HG03558 (cell line): ENCODE measurements around the gene CMTM7.

Experiments used
- ATAC-seq: cut with Tn5 transposase; IDR thresholded peaks from one replicate; pipeline ENCODE4 v1.9.1; 2021; ENCODE audit warnings: moderate number of reproducible peaks; ENCODE audit not compliant: unreplicated experiment; ENCODE audit errors: extremely low read depth

The CMTM7 gene

GRCh38 chr3:32481791-32482631, 90.4 kb downstream of the CMTM7 start:
- ATAC-seq, result no peak

DNA sequence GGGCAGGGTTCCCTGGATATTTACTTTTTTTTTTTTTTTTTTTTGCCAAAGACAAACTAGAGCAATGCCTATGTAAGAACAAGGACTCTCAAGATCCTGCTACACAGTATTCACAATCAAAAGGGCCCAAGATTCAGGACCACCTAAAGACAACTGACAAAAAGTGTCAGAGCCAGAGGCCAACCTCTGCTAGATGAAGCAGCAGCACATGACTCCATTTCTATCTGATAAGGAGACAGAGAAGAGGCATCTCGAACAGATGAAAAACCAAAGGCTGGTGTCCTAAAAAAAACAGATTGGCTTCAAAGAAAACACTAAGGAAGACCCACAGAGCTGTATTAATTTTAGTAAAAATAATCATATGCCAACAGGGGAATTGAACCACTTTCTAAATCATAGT, 91.0 kb downstream of the CMTM7 start:
- no peak for ATAC-seq

- no peak for ATAC-seq
Measured at GRCh38 chr3:32483772-32484171, 92.1 kb downstream of the CMTM7 start.

- ATAC-seq, result no peak
Measured at GRCh38 chr3:32484436-32484835, 92.8 kb downstream of the CMTM7 start.

- no peak for ATAC-seq
Measured at GRCh38 chr3:32487781-32488473, 96.3 kb downstream of the CMTM7 start.

DNA sequence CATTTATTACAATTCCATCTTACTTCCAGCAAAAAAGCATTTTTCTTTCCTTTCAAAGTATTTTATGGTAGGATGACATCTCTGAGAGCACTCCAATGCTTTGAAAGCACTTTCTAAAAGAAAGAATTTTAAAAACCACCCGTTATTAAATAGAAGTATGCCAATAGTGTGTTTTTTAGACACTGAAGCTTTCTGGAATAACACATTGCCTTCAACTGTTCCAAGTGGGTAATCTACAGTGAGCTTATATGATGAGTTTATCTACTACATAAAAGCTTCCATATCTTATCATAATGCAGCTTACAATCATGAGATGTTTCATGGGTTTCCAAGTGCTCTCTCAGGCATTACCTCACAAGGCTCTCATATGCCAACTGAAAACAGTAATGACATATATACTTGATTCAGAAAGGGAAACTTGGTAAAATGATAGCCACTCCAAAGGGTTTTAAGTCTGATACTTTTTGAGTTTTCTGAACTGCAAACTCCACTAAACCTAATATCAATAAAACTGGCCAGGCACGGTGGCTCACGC, 96.9 kb downstream of the CMTM7 start:
- ATAC-seq, result no peak

DNA sequence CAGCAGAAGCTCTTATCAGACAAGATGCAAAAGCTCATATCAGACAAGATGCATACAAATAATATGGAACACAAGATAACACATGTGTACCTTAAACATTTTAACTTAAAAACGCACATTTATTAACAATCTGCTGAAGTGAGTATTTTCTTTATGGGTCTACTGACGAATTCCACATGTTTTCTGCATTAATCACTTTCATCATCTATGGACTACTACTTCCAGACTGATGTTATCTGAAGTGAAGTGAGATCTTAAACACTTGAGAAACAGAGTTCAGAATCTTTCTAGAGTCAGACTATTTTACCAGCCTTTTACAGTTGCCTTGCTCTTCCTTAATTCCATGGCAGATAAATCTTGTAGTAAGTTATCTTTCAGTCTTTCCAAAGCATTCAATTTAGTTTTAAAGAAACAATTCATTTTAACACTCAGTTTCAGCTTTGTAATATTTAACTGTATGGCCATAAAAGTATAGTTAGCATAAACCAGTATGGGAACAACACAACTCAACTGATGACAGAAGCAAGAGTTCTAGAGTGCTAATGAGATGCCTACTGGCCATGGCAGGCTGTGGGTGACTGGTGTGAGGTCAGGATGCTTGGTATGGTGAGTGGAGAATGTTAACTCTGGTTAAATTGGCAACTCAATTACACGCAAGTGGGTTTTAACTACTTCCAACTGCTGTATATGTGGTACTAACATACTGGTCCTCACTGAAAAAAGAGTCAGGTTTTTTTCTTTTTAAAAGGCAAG, 101.2 kb downstream of the CMTM7 start:
- ATAC-seq, result no peak

- ATAC-seq, result peak; percentile 79
Measured at GRCh38 chr3:32493437-32494414, 102.1 kb downstream of the CMTM7 start.

DNA sequence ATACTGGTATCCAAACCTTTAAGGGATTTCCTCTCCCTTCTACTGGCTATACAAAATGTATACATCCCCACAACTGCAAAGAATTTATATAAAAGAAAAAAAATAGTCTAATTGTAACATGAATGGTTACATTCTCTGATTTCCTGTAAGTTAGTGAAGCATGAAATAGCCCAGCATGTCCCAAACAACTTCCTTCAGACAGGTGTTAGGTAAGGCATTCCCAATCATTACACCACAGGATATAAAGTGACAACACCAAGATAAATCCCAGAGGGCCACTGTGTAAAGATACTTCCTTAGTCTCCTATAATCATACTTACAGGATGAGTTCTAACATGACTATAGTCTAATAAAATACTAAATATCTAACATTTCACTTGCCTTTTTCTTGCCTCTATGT, 103.4 kb downstream of the CMTM7 start:
- ATAC-seq, result no peak

- no peak for ATAC-seq
Measured at GRCh38 chr3:32495609-32496008, 104.0 kb downstream of the CMTM7 start.

DNA sequence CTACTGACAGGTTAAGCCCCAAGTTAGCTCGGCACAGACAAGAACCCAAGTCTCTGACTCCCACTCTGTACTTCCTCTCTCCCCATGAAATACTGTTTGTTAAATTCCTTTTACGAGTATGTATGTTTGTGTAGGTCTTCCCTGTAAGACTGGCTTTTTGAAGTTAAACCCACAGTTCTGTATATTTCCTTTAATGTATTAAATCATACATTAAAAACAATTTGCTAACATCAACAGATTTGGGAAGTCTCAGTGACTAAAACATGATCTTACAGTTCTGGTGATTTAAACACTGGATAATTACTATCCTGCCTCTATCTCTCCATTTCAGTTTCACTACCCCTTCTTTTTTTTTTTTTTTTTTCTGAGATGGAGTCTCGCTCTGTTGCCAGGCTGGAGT, 106.6 kb downstream of the CMTM7 start:
- no peak for ATAC-seq

DNA sequence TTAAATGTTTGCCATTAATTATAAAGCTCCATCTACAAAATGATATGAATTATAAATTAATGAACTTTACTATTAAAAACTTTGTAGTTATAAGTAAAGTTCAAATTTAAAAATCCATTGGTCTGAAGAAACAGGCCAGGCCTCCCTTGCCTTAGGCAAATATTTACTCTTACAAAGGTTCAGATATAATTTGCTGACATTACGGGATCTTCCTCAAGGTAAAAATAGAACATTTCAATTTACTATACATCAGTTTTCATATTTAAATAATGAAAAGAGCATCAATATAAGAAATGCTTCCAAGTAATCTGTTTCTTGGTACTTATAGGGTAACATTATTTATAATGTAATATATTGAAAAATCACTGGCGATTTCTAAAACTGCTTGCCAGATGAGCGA, 107.3 kb downstream of the CMTM7 start:
- no peak for ATAC-seq

DNA sequence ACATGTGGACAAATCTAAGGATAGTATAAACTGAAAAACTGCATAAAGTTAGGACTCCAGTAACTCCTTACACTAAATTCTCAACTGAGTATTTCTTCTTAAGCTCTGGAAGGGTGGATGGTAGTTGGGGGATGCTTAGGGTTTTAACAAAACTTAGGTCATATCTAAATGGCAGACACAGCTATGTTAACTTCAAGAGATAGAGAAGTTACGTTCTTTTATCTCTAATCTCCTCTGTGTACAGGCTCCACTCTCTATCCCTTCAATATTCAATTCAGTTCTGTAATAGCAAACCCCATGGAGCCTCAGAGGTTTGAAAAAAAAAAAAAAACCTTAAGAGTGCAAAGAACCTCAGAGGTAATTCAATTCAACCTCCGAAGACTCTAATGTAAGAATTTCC, 107.9 kb downstream of the CMTM7 start:
- no peak for ATAC-seq

DNA sequence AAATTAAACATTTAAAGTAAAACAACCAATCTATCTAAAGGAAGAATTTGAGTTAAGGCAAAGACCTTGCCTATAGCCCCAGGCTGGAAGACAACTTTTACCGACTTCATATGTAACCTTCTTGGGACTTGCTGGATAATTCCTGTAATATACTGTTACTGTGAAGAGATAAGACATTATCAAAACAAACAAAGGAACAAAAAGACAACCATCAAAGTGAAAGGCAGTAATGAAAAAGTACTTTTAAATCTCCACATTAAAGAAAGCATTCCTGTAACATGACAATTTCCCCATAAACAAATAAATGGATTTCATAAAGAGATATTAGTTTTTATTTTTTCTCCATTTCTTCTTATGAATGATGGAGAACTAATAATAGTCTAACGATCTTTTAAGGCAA, 108.6 kb downstream of the CMTM7 start:
- no peak for ATAC-seq

GRCh38 chr3:32500880-32501782, 109.5 kb downstream of the CMTM7 start:
- ATAC-seq, result no peak

- ATAC-seq, result no peak
Measured at GRCh38 chr3:32501783-32502117, 110.1 kb downstream of the CMTM7 start.

GRCh38 chr3:32502118-32502945, 110.7 kb downstream of the CMTM7 start, which contains the start of gene CMTM6:
Gene CMTM6, minus strand, starts transcription at chr3:32502852. Its CDS starts 107 bp downstream, at chr3:32502745.
- ATAC-seq, result peak; percentile 36

DNA sequence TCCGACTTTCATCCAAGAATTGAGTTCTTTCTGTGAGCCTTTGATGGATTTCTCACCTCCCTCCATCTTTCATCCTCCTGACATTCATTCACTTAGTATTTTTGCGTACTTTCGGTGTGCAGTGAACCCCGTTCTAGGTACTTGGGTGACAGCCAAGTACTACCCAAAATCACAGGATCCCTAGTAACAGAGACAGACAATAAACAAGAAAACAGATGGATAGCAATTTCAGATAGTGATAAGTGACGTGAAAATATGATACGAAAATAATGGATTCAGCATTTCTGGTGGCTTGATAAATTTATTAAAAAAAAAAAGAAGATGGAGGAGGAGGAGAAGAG, 111.3 kb downstream of the CMTM7 start:
- ATAC-seq, result no peak
